Stimulated activated effector memory CD8-positive, alpha-beta T cell treated with anti-CD3 and anti-CD28 coated beads, Interleukin-12 subunit alpha, Interleukin-12 subunit beta, amount 100 ng/mL, for 72 hours (primary cell): ENCODE data around the gene ARL8B.

ENCODE experiments used
- ATAC-seq: fragments of 150-1000 bp; cut with Tn5 transposase; 2 replicates; pipeline ENCODE4 v1.10.0; 2021
- DNase-seq, 2 donors: peaks; one replicate each; pipeline ENCODE4 v3.0.0; 2021 to 2022; ENCODE audit warnings: low spot score in 2 of 2
- H3K27ac Mint-ChIP-seq: one replicate; pipeline ENCODE4 v1.8.0; 2022; ENCODE audit warnings: mild to moderate bottlenecking, mixed read lengths
- H3K36me3 Mint-ChIP-seq: one replicate; pipeline ENCODE4 v1.8.0; 2022; ENCODE audit warnings: mild to moderate bottlenecking, mixed read lengths
- H3K4me1 Mint-ChIP-seq: one replicate; pipeline ENCODE4 v1.8.0; 2022; ENCODE audit warnings: mixed read lengths
- H3K4me3 Mint-ChIP-seq: one replicate; pipeline ENCODE4 v1.8.0; 2022; ENCODE audit warnings: mild to moderate bottlenecking, mixed read lengths
- H3K9me3 Mint-ChIP-seq: one replicate; pipeline ENCODE4 v1.8.0; 2022; ENCODE audit warnings: mixed read lengths

ARL8B gene

GRCh38 chr3:5197470-5198312 lies 75.6 kb downstream of the ARL8B start:
- H3K9me3 Mint-ChIP-seq = no peaks in the 10 kb centered on the region
- peak overlapping the region; percentile 64 for H3K4me3 Mint-ChIP-seq
- peak overlapping the region; percentile 97 for H3K27ac Mint-ChIP-seq
- DNase-seq = no peak
- H3K36me3 Mint-ChIP-seq = peaks cover 100% of the 10 kb centered on the region
- peak; percentile 80 for ATAC-seq
- peaks cover 82% of the 10 kb centered on the region for H3K4me1 Mint-ChIP-seq

GRCh38 chr3:5198313-5198677 lies 76.2 kb downstream of the ARL8B start:
- DNase-seq (no peak), ATAC-seq (no peak)
- H3K9me3 Mint-ChIP-seq = no peaks in the 10 kb centered on the region
- peak overlapping the region; percentile 64 for H3K4me3 Mint-ChIP-seq
- peaks cover 76% of the 10 kb centered on the region for H3K4me1 Mint-ChIP-seq
- peak overlapping the region; percentile 97 for H3K27ac Mint-ChIP-seq
- peaks cover 100% of the 10 kb centered on the region for H3K36me3 Mint-ChIP-seq

GRCh38 chr3:5198986-5199731 lies 77.1 kb downstream of the ARL8B start:
- DNase-seq = no peak
- Mint-ChIP-seq H3K9me3 (no peaks in the 10 kb centered on the region), H3K36me3 (peaks cover 100% of the 10 kb centered on the region), H3K27ac (peak overlapping the region; percentile 97), H3K4me1 (peaks cover 72% of the 10 kb centered on the region), H3K4me3 (peak overlapping the region; percentile 64)
- ATAC-seq = no peak

GRCh38 chr3:5201536-5201935 lies 79.4 kb downstream of the ARL8B start:
- DNase-seq = no peak
- peaks cover 66% of the 10 kb centered on the region for H3K4me1 Mint-ChIP-seq
- no peak for ATAC-seq
- H3K9me3 Mint-ChIP-seq = no peaks in the 10 kb centered on the region
- peaks cover 100% of the 10 kb centered on the region for H3K36me3 Mint-ChIP-seq
- no peak overlapping the region for H3K4me3 Mint-ChIP-seq
- H3K27ac Mint-ChIP-seq = peak overlapping the region; percentile 61

- peaks cover 100% of the 10 kb centered on the region for H3K36me3 Mint-ChIP-seq
- H3K27ac Mint-ChIP-seq = peak overlapping the region; percentile 61
- no peaks in the 10 kb centered on the region for H3K9me3 Mint-ChIP-seq
- DNase-seq (no peak), ATAC-seq (no peak)
- no peak overlapping the region for H3K4me3 Mint-ChIP-seq
- peaks cover 59% of the 10 kb centered on the region for H3K4me1 Mint-ChIP-seq
These were observed 80.1 kb downstream of the ARL8B start for GRCh38 chr3:5202222-5202621.

GRCh38 chr3:5205165-5205941 lies 83.3 kb downstream of the ARL8B start:
- H3K4me1 Mint-ChIP-seq = peaks cover 30% of the 10 kb centered on the region
- peak overlapping the region; percentile 91 for H3K27ac Mint-ChIP-seq
- no peaks in the 10 kb centered on the region for H3K9me3 Mint-ChIP-seq
- H3K36me3 Mint-ChIP-seq = peaks cover 100% of the 10 kb centered on the region
- peak overlapping the region; percentile 44 for H3K4me3 Mint-ChIP-seq
- DNase-seq (peak in 1 of 2 donors; percentile 71), ATAC-seq (peak; percentile 96)

GRCh38 chr3:5210926-5211325 lies 88.8 kb downstream of the ARL8B start:
- no peak overlapping the region for H3K4me3 Mint-ChIP-seq
- H3K27ac Mint-ChIP-seq = no peak overlapping the region
- ATAC-seq = no peak
- H3K9me3 Mint-ChIP-seq = no peaks in the 10 kb centered on the region
- no peak for DNase-seq
- H3K4me1 Mint-ChIP-seq = peaks cover 25% of the 10 kb centered on the region
- peaks cover 100% of the 10 kb centered on the region for H3K36me3 Mint-ChIP-seq

- peaks cover 24% of the 10 kb centered on the region for H3K4me1 Mint-ChIP-seq
- no peak overlapping the region for H3K4me3 Mint-ChIP-seq
- ATAC-seq (peak; percentile 26), DNase-seq (no peak)
- peak overlapping the region; percentile 90 for H3K27ac Mint-ChIP-seq
- H3K36me3 Mint-ChIP-seq = peaks cover 100% of the 10 kb centered on the region
- no peaks in the 10 kb centered on the region for H3K9me3 Mint-ChIP-seq
These were observed 90.8 kb downstream of the ARL8B start for GRCh38 chr3:5212628-5213573.

GRCh38 chr3:5213574-5213966 lies 91.5 kb downstream of the ARL8B start:
- Mint-ChIP-seq H3K4me3 (no peak overlapping the region), H3K36me3 (peaks cover 100% of the 10 kb centered on the region), H3K27ac (peak overlapping the region; percentile 90), H3K4me1 (peaks cover 24% of the 10 kb centered on the region), H3K9me3 (no peaks in the 10 kb centered on the region)
- no peak for ATAC-seq
- DNase-seq = no peak

- Mint-ChIP-seq H3K9me3 (no peaks in the 10 kb centered on the region), H3K4me1 (peaks cover 24% of the 10 kb centered on the region), H3K36me3 (peaks cover 100% of the 10 kb centered on the region), H3K27ac (peak overlapping the region; percentile 90), H3K4me3 (no peak overlapping the region)
- DNase-seq (no peak), ATAC-seq (no peak)
These were observed 92.3 kb downstream of the ARL8B start for GRCh38 chr3:5214352-5214751.

GRCh38 chr3:5217824-5218595 lies 95.9 kb downstream of the ARL8B start:
- Mint-ChIP-seq H3K4me1 (peaks cover 14% of the 10 kb centered on the region), H3K4me3 (no peak overlapping the region), H3K9me3 (no peaks in the 10 kb centered on the region), H3K36me3 (peaks cover 89% of the 10 kb centered on the region), H3K27ac (peak overlapping the region; percentile 69)
- DNase-seq = no peak
- no peak for ATAC-seq

- no peak for ATAC-seq
- Mint-ChIP-seq H3K4me1 (peaks cover 6% of the 10 kb centered on the region), H3K27ac (peak overlapping the region; percentile 69), H3K4me3 (no peak overlapping the region), H3K9me3 (no peaks in the 10 kb centered on the region), H3K36me3 (peaks cover 81% of the 10 kb centered on the region)
- DNase-seq = no peak
These were observed 96.7 kb downstream of the ARL8B start for GRCh38 chr3:5218815-5219214.

GRCh38 chr3:5219216-5219615 lies 97.1 kb downstream of the ARL8B start:
- H3K4me3 Mint-ChIP-seq = no peak overlapping the region
- no peak for DNase-seq
- H3K27ac Mint-ChIP-seq = no peak overlapping the region
- no peak for ATAC-seq
- H3K9me3 Mint-ChIP-seq = no peaks in the 10 kb centered on the region
- H3K36me3 Mint-ChIP-seq = peaks cover 77% of the 10 kb centered on the region
- H3K4me1 Mint-ChIP-seq = peaks cover 6% of the 10 kb centered on the region

GRCh38 chr3:5220193-5220592 lies 98.1 kb downstream of the ARL8B start:
- Mint-ChIP-seq H3K27ac (peak overlapping the region; percentile 55), H3K9me3 (no peaks in the 10 kb centered on the region), H3K4me1 (peaks cover 6% of the 10 kb centered on the region), H3K4me3 (no peak overlapping the region), H3K36me3 (peaks cover 67% of the 10 kb centered on the region)
- ATAC-seq = no peak
- no peak for DNase-seq
